ENCODE data around the gene PDE9A. TPM values are rescaled to one million over a fixed set of nuclear protein-coding genes. Genes with fewer than 3 reads are reported as not detected.

PDE9A gene
- total and polyA plus RNA-seq, 2 donors (not counting 1 experiment from before 2014, with no cell fraction given) = 0.34 to 5.8 TPM

DNA sequence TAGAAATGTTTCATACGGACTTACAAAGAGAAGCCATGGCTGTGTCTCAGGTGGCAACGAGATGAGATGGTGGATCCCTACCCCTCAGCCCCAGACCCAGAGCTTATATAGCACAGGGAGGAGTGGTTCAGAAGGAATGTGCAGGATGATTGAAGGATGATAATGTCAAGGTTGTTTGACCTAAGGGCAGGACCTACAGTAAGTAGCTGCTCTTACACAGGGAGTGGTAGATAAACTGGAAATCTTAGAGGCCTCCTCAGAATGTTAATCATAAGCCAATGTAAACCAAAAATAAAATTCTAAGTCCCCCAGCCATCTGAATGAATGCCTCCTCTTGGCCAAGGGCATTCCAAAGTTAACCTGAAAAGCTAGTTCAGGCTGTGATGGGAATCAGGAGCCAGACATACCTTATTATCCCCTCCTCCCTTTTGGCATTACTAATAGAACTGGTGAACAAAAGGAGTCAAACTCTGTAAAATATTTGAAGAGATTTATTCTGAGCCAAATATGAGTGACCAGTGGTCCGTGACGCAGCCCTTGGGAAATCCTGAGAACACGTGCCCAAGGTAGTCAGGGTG lies 45.8 kb upstream of the PDE9A start:
- Mint-ChIP-seq H3K9me3 (ENCODE audit: insufficient read depth) (peaks cover 15% of the 10 kb centered on the region), H3K27ac (no peak overlapping the region), H3K4me1 (peaks cover 9% of the 10 kb centered on the region), H3K4me3 (no peak overlapping the region), H3K27me3 (peaks cover 7% of the 10 kb centered on the region)
- H3K27me3 ChIP-seq (replicated peaks in 1 of 4; ENCODE audit: control extremely low read depth in 1 of 4, control insufficient read depth in 3 of 4, insufficient read depth in 4 of 4, low read length in 3 of 4) = peaks cover 0 to 7% (median 0%) of the 10 kb centered on the region in 4 experiments
- no peak overlapping the region for H3K9ac ChIP-seq (ENCODE audit: low read length)
- no peak overlapping the region for H3K4me3 ChIP-seq (ENCODE audit: control extremely low read depth in 1 of 5, extremely low read depth in 1 of 5, insufficient read depth in 1 of 5, low read depth in 2 of 5, low read length in 4 of 5)
- no peak overlapping the region for H3K4me2 ChIP-seq (replicated peaks; ENCODE audit: low read depth, low read length, poor library complexity, severe bottlenecking)
- ChIA-PET POLR2A (no interaction called here), CTCF (no interaction called here)
- H3K36me3 ChIP-seq (replicated peaks in 1 of 2; ENCODE audit: control extremely low read depth in 1 of 2, control insufficient read depth in 1 of 2, extremely low read depth in 1 of 2, insufficient read depth in 2 of 2, low read length in 1 of 2) = no peaks in the 10 kb centered on the region
- TF ChIP-seq EZH2 (IDR thresholded peaks at IDR 0.05; ENCODE audit: borderline replicate concordance, insufficient read depth, low read depth, low read length, poor library complexity, severe bottlenecking) = no peak
- TF ChIP-seq, protein P1, sequence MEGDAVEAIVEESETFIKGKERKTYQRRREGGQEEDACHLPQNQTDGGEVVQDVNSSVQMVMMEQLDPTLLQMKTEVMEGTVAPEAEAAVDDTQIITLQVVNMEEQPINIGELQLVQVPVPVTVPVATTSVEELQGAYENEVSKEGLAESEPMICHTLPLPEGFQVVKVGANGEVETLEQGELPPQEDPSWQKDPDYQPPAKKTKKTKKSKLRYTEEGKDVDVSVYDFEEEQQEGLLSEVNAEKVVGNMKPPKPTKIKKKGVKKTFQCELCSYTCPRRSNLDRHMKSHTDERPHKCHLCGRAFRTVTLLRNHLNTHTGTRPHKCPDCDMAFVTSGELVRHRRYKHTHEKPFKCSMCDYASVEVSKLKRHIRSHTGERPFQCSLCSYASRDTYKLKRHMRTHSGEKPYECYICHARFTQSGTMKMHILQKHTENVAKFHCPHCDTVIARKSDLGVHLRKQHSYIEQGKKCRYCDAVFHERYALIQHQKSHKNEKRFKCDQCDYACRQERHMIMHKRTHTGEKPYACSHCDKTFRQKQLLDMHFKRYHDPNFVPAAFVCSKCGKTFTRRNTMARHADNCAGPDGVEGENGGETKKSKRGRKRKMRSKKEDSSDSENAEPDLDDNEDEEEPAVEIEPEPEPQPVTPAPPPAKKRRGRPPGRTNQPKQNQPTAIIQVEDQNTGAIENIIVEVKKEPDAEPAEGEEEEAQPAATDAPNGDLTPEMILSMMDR (IDR thresholded peaks at IDR 0.05) = no peak
- H3K79me2 ChIP-seq (ENCODE audit: control insufficient read depth, insufficient read depth, low read length) = no peaks in the 10 kb centered on the region
- intact Hi-C loops (cut with micrococcal nuclease) = no loop called here
- H4K20me1 ChIP-seq (ENCODE audit: control insufficient read depth, insufficient read depth, low read length, poor library complexity, severe bottlenecking) = no peaks in the 10 kb centered on the region
- H3K27ac ChIP-seq (ENCODE audit: low read length in 2 of 2) = no peak overlapping the region
- ATAC-seq (ENCODE audit: low read depth) = no peak
- H3K4me1 ChIP-seq (ENCODE audit: control insufficient read depth in 2 of 2, insufficient read depth in 2 of 2, low read length in 2 of 2) = no peaks in the 10 kb centered on the region
- no peak for DNase-seq
- whole genome bisulfite sequencing (ENCODE audit: insufficient coverage) = 80% methylated on average over 2 of the region's 5 CpGs
- no peak overlapping the region for H2AFZ ChIP-seq (ENCODE audit: insufficient read depth, low read depth, low read length, poor library complexity, severe bottlenecking)
- peaks cover 3 to 34% (median 5%) of the 10 kb centered on the region in 3 donors for H3K9me3 ChIP-seq (ENCODE audit: control extremely low read depth in 1 of 3, control insufficient read depth in 2 of 3, insufficient read depth in 1 of 3, low read length in 2 of 3)

DNA sequence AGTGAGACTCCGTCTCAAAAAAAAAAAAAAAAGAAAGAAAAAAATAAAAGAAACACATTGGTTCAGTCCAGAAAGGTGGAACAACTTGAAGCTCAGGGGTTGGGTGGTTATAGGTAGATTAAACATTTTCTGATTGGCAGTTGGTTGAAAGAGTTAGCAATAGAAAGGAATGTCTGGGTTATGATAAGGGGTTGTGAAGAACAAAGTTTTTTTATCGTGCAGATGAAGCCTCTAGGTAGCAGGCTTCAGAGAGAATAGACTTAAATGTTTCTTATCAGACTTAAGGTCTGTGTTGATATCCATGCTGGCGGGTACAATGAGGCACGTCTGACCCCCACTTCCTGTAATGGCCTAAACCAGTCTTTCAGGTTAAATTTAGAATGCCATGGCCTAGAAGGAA lies 45.0 kb upstream of the PDE9A start:
- Histone ChIP-seq H3K4me1 (ENCODE audit: control insufficient read depth in 2 of 2, insufficient read depth in 2 of 2, low read length in 2 of 2) (no peaks in the 10 kb centered on the region), H3K4me3 (ENCODE audit: control extremely low read depth in 1 of 5, extremely low read depth in 1 of 5, insufficient read depth in 1 of 5, low read depth in 2 of 5, low read length in 4 of 5) (no peak overlapping the region), H3K79me2 (ENCODE audit: control insufficient read depth, insufficient read depth, low read length) (no peaks in the 10 kb centered on the region), H3K4me2 (replicated peaks; ENCODE audit: low read depth, low read length, poor library complexity, severe bottlenecking) (no peak overlapping the region), H2AFZ (ENCODE audit: insufficient read depth, low read depth, low read length, poor library complexity, severe bottlenecking) (no peak overlapping the region), H3K36me3 (replicated peaks in 1 of 2; ENCODE audit: control extremely low read depth in 1 of 2, control insufficient read depth in 1 of 2, extremely low read depth in 1 of 2, insufficient read depth in 2 of 2, low read length in 1 of 2) (no peaks in the 10 kb centered on the region), H3K9me3 (ENCODE audit: control extremely low read depth in 1 of 3, control insufficient read depth in 2 of 3, insufficient read depth in 1 of 3, low read length in 2 of 3) (peaks cover 3 to 40% (median 6%) of the 10 kb centered on the region in 3 donors), H3K27ac (ENCODE audit: low read length in 2 of 2) (no peak overlapping the region), H3K9ac (ENCODE audit: low read length) (no peak overlapping the region), H4K20me1 (ENCODE audit: control insufficient read depth, insufficient read depth, low read length, poor library complexity, severe bottlenecking) (no peaks in the 10 kb centered on the region), H3K27me3 (replicated peaks in 1 of 4; ENCODE audit: control extremely low read depth in 1 of 4, control insufficient read depth in 3 of 4, insufficient read depth in 4 of 4, low read length in 3 of 4) (peaks cover 0 to 7% (median 0%) of the 10 kb centered on the region in 4 experiments)
- POLR2A ChIA-PET = no interaction called here
- Mint-ChIP-seq H3K9me3 (ENCODE audit: insufficient read depth) (peaks cover 15% of the 10 kb centered on the region), H3K4me3 (no peak overlapping the region), H3K4me1 (peaks cover 9% of the 10 kb centered on the region), H3K27ac (no peak overlapping the region), H3K27me3 (peaks cover 4% of the 10 kb centered on the region)
- ATAC-seq (ENCODE audit: low read depth) = no peak
- TF ChIP-seq EZH2 (IDR thresholded peaks at IDR 0.05; ENCODE audit: borderline replicate concordance, insufficient read depth, low read depth, low read length, poor library complexity, severe bottlenecking) = no peak
- TF ChIP-seq, protein P1 (IDR thresholded peaks at IDR 0.05) = no peak
- whole genome bisulfite sequencing (ENCODE audit: insufficient coverage) = 57% methylated on average over 3 of the region's 4 CpGs
- intact Hi-C loops (cut with micrococcal nuclease) = no loop called here
- DNase-seq = no peak
- CTCF ChIA-PET = no interaction called here
